Skeletal muscle satellite cell (primary cell): Measurements from ENCODE around the gene SGIP1.

Source experiments
- H3K27me3 ChIP-seq: 2 replicates; pipeline ENCODE4 v1.7.0; 2013; ENCODE audit warnings: low read length; ENCODE audit not compliant: control insufficient read depth, insufficient read depth
- H3K36me3 ChIP-seq: 2 replicates; pipeline ENCODE4 v1.7.0; 2013; ENCODE audit warnings: mild to moderate bottlenecking, control low read depth, low read length; ENCODE audit not compliant: insufficient read depth
- H3K4me1 ChIP-seq: 2 replicates; pipeline ENCODE4 v1.7.0; 2013; ENCODE audit warnings: low read length; ENCODE audit not compliant: control insufficient read depth, insufficient read depth
- H3K4me2 ChIP-seq: 2 replicates; pipeline ENCODE4 v1.7.0; 2013; ENCODE audit warnings: mild to moderate bottlenecking, low read length
- H3K4me3 ChIP-seq: 2 replicates; pipeline ENCODE4 v1.7.0; 2013; ENCODE audit warnings: low read length
- H3K9ac ChIP-seq: 2 replicates; pipeline ENCODE4 v1.7.0; 2013; ENCODE audit warnings: mild to moderate bottlenecking, low read depth, low read length, moderate library complexity
- H3K9me3 ChIP-seq: replicated peaks from 2 replicates; pipeline ENCODE4 v1.7.0; 2013; ENCODE audit warnings: mild to moderate bottlenecking, control low read depth, low read length

SGIP1 gene

DNA sequence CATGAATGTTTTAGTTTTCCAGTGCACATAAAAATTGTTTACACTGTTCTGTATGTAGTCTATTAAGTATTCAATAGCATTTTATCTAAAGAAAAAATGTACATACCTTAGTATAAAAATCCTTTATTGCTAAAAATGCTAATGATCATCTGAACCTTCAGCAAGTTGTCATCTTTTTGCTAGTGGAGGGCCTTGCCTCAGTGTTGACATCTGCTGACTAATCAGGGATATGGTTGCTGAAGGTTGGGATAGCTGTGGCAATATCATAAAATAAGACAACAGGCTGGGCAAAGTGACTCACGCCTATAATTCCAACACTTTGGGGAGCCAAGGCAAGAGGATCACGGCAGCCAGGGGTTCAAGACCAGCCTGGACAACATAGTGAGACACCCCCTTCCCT is 227.3 kb downstream of the SGIP1 start:
- Histone ChIP-seq H3K4me1 (no peaks in the 10 kb centered on the region), H3K27me3 (no peaks in the 10 kb centered on the region), H3K36me3 (no peaks in the 10 kb centered on the region), H3K9me3 (no peaks in the 10 kb centered on the region), H3K9ac (no peak overlapping the region), H3K4me2 (no peak overlapping the region), H3K4me3 (no peak overlapping the region)

DNA sequence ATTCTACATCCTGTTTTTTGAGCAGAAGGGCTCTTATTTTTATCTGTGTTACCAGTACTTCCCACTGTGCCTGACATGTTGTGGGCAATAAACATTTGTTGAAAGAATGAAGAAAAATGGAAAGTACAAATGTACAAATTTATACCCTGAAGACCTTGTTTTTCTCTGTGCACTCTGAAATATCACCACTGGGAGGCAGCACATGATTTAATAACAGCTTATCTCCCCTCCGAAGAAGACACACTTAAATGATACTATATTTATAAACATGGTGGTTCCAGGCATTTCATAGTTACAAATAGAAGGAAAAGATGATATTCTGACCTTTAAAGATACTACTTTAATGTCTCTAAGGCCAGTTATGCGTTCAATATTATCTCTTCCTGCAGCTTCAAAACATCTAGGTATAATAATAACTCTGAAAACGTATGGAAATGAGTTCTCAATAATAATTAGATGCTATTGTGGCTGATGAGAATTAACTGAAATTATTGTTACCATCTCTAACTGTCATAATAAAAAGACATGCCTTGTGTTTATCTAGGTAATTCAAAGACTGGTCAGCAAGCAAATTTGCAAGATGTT is 231.1 kb downstream of the SGIP1 start:
- Histone ChIP-seq H3K9me3 (no peaks in the 10 kb centered on the region), H3K4me2 (no peak overlapping the region), H3K36me3 (no peaks in the 10 kb centered on the region), H3K4me3 (no peak overlapping the region), H3K27me3 (no peaks in the 10 kb centered on the region), H3K4me1 (no peaks in the 10 kb centered on the region), H3K9ac (no peak overlapping the region)

DNA sequence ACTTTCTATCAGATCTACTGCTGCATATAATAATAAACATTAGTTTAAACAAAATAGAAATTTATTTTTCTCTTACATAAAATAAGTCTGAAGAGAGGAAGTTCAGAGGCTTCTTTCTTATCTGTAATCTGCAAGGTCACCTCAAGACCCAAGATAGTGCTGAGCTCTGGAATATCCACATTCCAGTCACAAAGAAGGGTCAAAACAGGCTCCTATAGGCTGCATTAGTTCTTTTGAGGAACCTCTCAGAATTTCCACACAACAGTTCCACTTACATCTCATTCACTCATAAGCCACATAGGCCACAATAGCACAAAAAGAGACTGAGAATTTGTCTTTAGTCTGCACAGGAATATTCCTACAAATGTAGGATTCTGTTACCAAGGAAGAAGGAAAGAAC is 233.7 kb downstream of the SGIP1 start:
- H3K4me3 ChIP-seq = no peak overlapping the region
- no peak overlapping the region for H3K9ac ChIP-seq
- H3K27me3 ChIP-seq = no peaks in the 10 kb centered on the region
- no peak overlapping the region for H3K4me2 ChIP-seq
- H3K36me3 ChIP-seq = no peaks in the 10 kb centered on the region
- no peaks in the 10 kb centered on the region for H3K9me3 ChIP-seq
- no peaks in the 10 kb centered on the region for H3K4me1 ChIP-seq

DNA sequence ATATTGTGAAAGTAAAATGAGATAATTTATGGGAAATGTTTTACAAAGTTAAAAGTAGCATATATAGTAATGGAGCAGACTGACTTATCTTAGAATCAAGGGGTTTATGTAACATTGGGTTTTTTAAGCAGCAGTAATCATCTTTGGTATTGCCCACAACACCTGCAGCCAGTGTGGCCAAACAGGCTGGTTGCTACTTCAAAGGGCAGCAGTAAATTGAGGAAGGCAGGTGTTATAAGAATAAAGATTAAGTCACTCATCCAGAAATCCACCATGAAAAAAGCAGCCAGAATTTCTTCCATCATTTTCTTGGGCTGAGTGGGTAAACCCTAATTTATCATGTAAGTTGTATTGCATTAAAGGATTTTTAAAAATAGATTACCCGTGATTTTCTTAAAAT is 235.0 kb downstream of the SGIP1 start:
- H3K9ac ChIP-seq = no peak overlapping the region
- no peaks in the 10 kb centered on the region for H3K4me1 ChIP-seq
- H3K9me3 ChIP-seq = no peaks in the 10 kb centered on the region
- H3K27me3 ChIP-seq = no peaks in the 10 kb centered on the region
- H3K36me3 ChIP-seq = no peaks in the 10 kb centered on the region
- no peak overlapping the region for H3K4me3 ChIP-seq
- no peak overlapping the region for H3K4me2 ChIP-seq

DNA sequence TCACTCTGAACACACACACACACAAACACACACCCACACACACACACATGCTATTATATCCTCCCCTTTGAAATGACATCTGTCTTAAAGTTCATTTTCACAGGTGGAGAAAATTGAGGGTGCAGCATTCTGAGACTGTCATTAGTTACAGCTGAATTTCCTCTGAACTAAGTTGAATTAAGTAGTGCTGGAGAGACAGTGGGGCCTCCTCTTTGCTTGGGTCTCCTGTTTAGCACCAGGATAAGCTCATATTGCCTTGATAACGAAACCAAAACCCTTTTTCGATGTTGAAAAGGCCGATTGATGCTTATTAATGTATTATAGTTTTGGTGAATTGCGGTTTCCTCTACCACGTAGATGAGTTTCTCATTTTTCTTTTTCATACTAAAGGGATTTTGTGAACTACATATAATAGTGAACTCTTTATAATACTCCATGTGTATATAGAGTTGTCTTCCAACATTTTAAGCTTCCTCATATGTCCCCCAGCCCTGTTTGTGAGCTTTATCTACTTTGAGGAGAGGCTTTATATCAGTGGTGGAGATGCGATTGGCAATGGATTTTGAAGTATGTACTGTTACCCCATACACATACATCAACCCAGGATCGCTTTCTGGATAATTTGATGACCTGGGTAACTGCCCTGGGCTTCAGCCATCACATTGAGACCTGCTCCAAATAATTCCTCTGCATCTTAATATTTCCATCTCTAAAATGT is 235.7 kb downstream of the SGIP1 start:
- Histone ChIP-seq H3K9me3 (no peaks in the 10 kb centered on the region), H3K36me3 (no peaks in the 10 kb centered on the region), H3K27me3 (no peaks in the 10 kb centered on the region), H3K4me1 (no peaks in the 10 kb centered on the region), H3K9ac (no peak overlapping the region), H3K4me2 (peak overlapping the region; percentile 21), H3K4me3 (no peak overlapping the region)

DNA sequence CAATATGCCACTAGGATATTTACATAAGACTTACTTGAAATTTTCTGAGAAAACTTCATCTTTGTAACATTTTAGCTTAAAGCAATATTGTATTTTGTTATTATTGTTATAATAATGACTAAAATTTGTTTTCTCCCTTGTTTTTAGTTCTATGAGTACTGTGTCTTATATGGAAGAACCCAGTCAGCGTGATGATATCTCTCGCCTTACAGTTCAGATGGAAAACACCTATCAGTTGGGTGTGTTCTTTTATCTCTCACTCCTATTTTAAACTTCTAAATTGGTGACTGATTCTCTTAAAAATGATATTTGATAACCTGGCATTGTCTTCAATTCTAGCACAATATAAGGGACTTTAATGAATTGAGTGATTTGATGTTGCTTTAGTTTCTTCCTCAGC is 236.3 kb downstream of the SGIP1 start:
- no peaks in the 10 kb centered on the region for H3K36me3 ChIP-seq
- no peak overlapping the region for H3K4me2 ChIP-seq
- no peaks in the 10 kb centered on the region for H3K27me3 ChIP-seq
- no peaks in the 10 kb centered on the region for H3K9me3 ChIP-seq
- no peak overlapping the region for H3K9ac ChIP-seq
- no peaks in the 10 kb centered on the region for H3K4me1 ChIP-seq
- no peak overlapping the region for H3K4me3 ChIP-seq

DNA sequence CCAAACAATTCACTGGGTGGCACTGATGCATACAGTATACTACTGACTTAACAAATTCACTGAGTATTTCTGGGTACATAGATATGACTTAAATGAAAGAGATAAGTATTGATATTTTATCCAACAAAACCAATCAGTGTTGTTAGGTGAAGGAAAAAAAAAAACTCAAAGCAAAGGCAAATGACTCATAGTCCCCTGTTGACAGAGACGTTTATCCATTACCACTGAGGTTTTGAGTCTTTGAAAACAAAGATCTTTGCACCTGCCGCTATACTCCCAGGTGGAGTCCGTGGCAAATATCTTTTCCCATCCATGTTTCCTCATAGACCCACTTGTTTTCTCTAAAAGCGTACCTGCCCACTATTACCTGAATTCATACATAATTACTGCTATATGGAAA is 236.7 kb downstream of the SGIP1 start:
- Histone ChIP-seq H3K27me3 (no peaks in the 10 kb centered on the region), H3K4me1 (no peaks in the 10 kb centered on the region), H3K9me3 (no peaks in the 10 kb centered on the region), H3K4me2 (no peak overlapping the region), H3K4me3 (no peak overlapping the region), H3K9ac (no peak overlapping the region), H3K36me3 (no peaks in the 10 kb centered on the region)

DNA sequence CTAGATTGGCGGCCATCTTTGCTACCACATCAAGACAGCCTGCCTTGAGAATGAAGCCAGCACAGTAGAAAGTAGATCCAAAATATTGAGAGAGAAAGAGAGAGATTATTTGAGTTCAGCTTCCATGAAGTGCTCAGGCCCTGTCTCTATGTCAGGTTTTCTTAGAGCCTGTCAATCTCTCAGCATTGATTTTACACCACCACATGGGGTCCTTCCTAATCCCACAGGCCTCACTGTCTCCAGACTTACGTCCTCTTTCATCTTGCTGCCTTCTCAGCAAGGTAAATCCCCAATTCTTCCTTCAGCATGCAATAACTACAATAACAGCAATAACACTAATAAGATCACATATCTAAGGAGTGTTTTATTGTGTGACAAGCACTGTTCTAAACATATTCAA is 239.3 kb downstream of the SGIP1 start:
- Histone ChIP-seq H3K4me1 (no peaks in the 10 kb centered on the region), H3K9me3 (no peaks in the 10 kb centered on the region), H3K9ac (no peak overlapping the region), H3K27me3 (no peaks in the 10 kb centered on the region), H3K36me3 (no peaks in the 10 kb centered on the region), H3K4me2 (no peak overlapping the region), H3K4me3 (no peak overlapping the region)

DNA sequence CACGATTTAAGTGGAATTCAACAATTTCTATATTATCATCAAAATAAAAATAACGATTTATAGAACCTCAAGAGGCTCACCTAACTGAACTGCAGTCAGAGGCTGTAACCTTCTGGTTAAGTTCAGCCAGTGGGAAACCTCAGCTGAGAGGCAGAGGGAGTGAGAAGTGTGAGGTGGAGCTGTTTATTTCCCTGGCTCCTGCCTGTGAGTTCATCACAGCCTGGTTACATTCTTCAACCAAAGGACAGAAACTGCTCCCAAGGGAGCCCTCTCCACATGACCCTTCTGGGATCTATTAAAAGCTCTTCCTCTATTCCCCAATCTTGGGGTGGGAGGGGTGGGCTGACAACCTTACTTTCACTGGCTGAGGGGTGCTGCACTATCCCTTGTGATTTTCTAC is 240.5 kb downstream of the SGIP1 start:
- H3K4me3 ChIP-seq = no peak overlapping the region
- no peak overlapping the region for H3K4me2 ChIP-seq
- no peaks in the 10 kb centered on the region for H3K4me1 ChIP-seq
- no peaks in the 10 kb centered on the region for H3K36me3 ChIP-seq
- H3K9me3 ChIP-seq = no peaks in the 10 kb centered on the region
- H3K9ac ChIP-seq = no peak overlapping the region
- H3K27me3 ChIP-seq = no peaks in the 10 kb centered on the region

DNA sequence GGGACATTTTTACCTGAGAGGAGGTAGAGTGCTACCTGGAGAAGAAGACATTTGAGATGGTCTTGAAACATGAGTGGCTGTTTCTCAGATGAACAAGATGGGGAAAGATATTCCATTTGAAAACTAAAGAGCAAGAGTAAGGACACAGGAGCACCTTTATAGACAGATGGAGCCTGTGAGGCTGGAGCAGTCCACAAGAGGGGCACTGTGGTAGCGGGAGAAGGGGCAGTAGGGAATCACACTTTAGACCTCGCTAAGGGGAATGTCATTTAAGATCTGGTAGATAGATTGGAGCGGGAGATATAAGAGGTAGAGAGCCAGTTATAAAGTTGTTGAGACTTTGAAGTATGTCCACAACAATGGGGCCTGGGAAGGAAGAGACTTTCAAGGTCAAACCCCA is 241.7 kb downstream of the SGIP1 start:
- Histone ChIP-seq H3K27me3 (no peaks in the 10 kb centered on the region), H3K36me3 (no peaks in the 10 kb centered on the region), H3K4me3 (no peak overlapping the region), H3K9ac (no peak overlapping the region), H3K4me2 (no peak overlapping the region), H3K4me1 (no peaks in the 10 kb centered on the region), H3K9me3 (no peaks in the 10 kb centered on the region)

DNA sequence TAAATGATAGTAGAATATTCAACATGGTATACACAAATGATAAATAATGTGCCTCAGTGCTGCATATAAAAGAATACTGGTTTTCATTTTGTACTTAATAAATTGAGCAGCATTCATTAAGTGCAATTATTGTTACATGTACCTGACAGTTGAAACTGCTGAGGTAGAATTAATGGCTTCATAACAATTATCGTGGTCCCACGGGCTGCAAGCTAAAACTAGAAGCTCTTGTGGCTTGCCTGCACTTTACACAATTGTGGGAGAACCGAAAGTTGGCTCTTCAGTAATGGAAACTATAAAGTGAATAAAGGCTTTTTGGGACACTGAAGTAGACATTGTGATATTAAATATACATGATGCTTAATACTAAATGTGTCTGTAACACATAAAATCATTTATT is 243.9 kb downstream of the SGIP1 start:
- Histone ChIP-seq H3K9me3 (no peaks in the 10 kb centered on the region), H3K9ac (no peak overlapping the region), H3K4me2 (no peak overlapping the region), H3K27me3 (no peaks in the 10 kb centered on the region), H3K4me3 (no peak overlapping the region), H3K36me3 (no peaks in the 10 kb centered on the region), H3K4me1 (no peaks in the 10 kb centered on the region)

DNA sequence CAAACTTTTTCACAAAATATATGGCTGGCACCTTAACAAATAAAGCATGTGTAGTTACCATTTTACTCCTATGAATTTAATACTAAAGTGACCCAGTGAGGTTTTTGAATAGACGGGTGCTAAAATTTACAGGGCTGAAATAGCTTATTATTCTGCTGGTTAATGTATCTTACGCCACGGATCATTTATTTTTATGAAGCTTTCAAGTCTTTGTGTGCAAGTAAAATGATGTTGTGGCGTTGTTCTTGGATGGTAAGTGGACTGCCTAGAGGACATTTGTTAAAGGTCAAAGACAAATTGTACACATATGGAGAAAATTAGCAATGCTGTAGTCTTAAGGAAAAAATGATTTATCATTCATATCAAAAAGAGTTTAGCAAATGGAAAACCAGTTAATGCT is 244.3 kb downstream of the SGIP1 start:
- Histone ChIP-seq H3K9ac (no peak overlapping the region), H3K36me3 (no peaks in the 10 kb centered on the region), H3K9me3 (no peaks in the 10 kb centered on the region), H3K4me3 (no peak overlapping the region), H3K27me3 (no peaks in the 10 kb centered on the region), H3K4me1 (no peaks in the 10 kb centered on the region), H3K4me2 (no peak overlapping the region)
